Skeletal muscle satellite cell (primary cell): ENCODE data around the gene CDC20.
A peak's percentile ranks its signal among the peaks of the same experiment; 100 is the strongest.

Source experiments
- H3K27me3 ChIP-seq: 2 replicates; pipeline ENCODE4 v1.7.0; 2013; ENCODE audit warnings: low read length; ENCODE audit not compliant: control insufficient read depth, insufficient read depth
- H3K36me3 ChIP-seq: 2 replicates; pipeline ENCODE4 v1.7.0; 2013; ENCODE audit warnings: mild to moderate bottlenecking, control low read depth, low read length; ENCODE audit not compliant: insufficient read depth
- H3K4me1 ChIP-seq: 2 replicates; pipeline ENCODE4 v1.7.0; 2013; ENCODE audit warnings: low read length; ENCODE audit not compliant: control insufficient read depth, insufficient read depth
- H3K4me2 ChIP-seq: 2 replicates; pipeline ENCODE4 v1.7.0; 2013; ENCODE audit warnings: mild to moderate bottlenecking, low read length
- H3K4me3 ChIP-seq: 2 replicates; pipeline ENCODE4 v1.7.0; 2013; ENCODE audit warnings: low read length
- H3K9ac ChIP-seq: 2 replicates; pipeline ENCODE4 v1.7.0; 2013; ENCODE audit warnings: mild to moderate bottlenecking, low read depth, low read length, moderate library complexity
- H3K9me3 ChIP-seq: replicated peaks from 2 replicates; pipeline ENCODE4 v1.7.0; 2013; ENCODE audit warnings: mild to moderate bottlenecking, control low read depth, low read length

CDC20 gene

GRCh38 chr1:43334453-43335205 is 24.2 kb upstream of the CDC20 start:
- Histone ChIP-seq H3K9ac (no peak overlapping the region), H3K27me3 (peaks cover 18% of the 10 kb centered on the region), H3K4me3 (no peak overlapping the region), H3K4me2 (no peak overlapping the region), H3K36me3 (no peaks in the 10 kb centered on the region), H3K4me1 (peaks cover 11% of the 10 kb centered on the region), H3K9me3 (no peaks in the 10 kb centered on the region)

- H3K4me2 ChIP-seq, result no peak within 1 kb of the TSS
- peaks cover 31% of the 10 kb centered on the region for H3K27me3 ChIP-seq
- H3K4me1 ChIP-seq, result no peaks in the 10 kb centered on the region
- H3K36me3 ChIP-seq, result no peaks in the 10 kb centered on the region
- no peaks in the 10 kb centered on the region for H3K9me3 ChIP-seq
- H3K4me3 ChIP-seq, result no peak within 1 kb of the TSS
- H3K9ac ChIP-seq, result no peak within 1 kb of the TSS
These were observed 21.2 kb upstream of the CDC20 start, which contains the start of gene MPL for GRCh38 chr1:43337588-43337987. MPL (plus strand) TSS chr1:43337818; CDS start chr1:43337849, 31 bp downstream.

- Histone ChIP-seq H3K36me3 (no peaks in the 10 kb centered on the region), H3K4me2 (no peak overlapping the region), H3K9me3 (no peaks in the 10 kb centered on the region), H3K9ac (no peak overlapping the region), H3K27me3 (peaks cover 31% of the 10 kb centered on the region), H3K4me3 (no peak overlapping the region), H3K4me1 (no peaks in the 10 kb centered on the region)
These were observed 20.8 kb upstream of the CDC20 start for GRCh38 chr1:43338001-43338400.

GRCh38 chr1:43339584-43340232 is 19.1 kb upstream of the CDC20 start:
- no peaks in the 10 kb centered on the region for H3K9me3 ChIP-seq
- no peak overlapping the region for H3K9ac ChIP-seq
- H3K36me3 ChIP-seq, result no peaks in the 10 kb centered on the region
- H3K4me1 ChIP-seq, result no peaks in the 10 kb centered on the region
- H3K4me3 ChIP-seq, result no peak overlapping the region
- H3K4me2 ChIP-seq, result no peak overlapping the region
- H3K27me3 ChIP-seq, result peaks cover 31% of the 10 kb centered on the region

- no peaks in the 10 kb centered on the region for H3K9me3 ChIP-seq
- no peak overlapping the region for H3K9ac ChIP-seq
- no peaks in the 10 kb centered on the region for H3K4me1 ChIP-seq
- no peak overlapping the region for H3K4me2 ChIP-seq
- no peak overlapping the region for H3K4me3 ChIP-seq
- peaks cover 31% of the 10 kb centered on the region for H3K27me3 ChIP-seq
- H3K36me3 ChIP-seq, result no peaks in the 10 kb centered on the region
These were observed 18.2 kb upstream of the CDC20 start for GRCh38 chr1:43340559-43340958.

- Histone ChIP-seq H3K4me2 (no peak overlapping the region), H3K27me3 (peaks cover 34% of the 10 kb centered on the region), H3K4me1 (peaks cover 10% of the 10 kb centered on the region), H3K9me3 (no peaks in the 10 kb centered on the region), H3K36me3 (no peaks in the 10 kb centered on the region), H3K9ac (no peak overlapping the region), H3K4me3 (no peak overlapping the region)
These were observed 14.4 kb upstream of the CDC20 start for GRCh38 chr1:43344267-43344850.

- Histone ChIP-seq H3K9me3 (no peaks in the 10 kb centered on the region), H3K4me1 (peaks cover 17% of the 10 kb centered on the region), H3K36me3 (no peaks in the 10 kb centered on the region), H3K4me3 (no peak overlapping the region), H3K9ac (no peak overlapping the region), H3K4me2 (no peak overlapping the region), H3K27me3 (peaks cover 28% of the 10 kb centered on the region)
These were observed 13.7 kb upstream of the CDC20 start for GRCh38 chr1:43345120-43345519.

- Histone ChIP-seq H3K4me2 (no peak overlapping the region), H3K4me1 (peaks cover 21% of the 10 kb centered on the region), H3K4me3 (no peak overlapping the region), H3K9ac (no peak overlapping the region), H3K27me3 (peaks cover 18% of the 10 kb centered on the region), H3K36me3 (no peaks in the 10 kb centered on the region), H3K9me3 (no peaks in the 10 kb centered on the region)
These were observed 12.1 kb upstream of the CDC20 start for GRCh38 chr1:43346636-43347035.

- peak overlapping the region; percentile 69 for H3K4me3 ChIP-seq
- H3K27me3 ChIP-seq, result peaks cover 18% of the 10 kb centered on the region
- peaks cover 21% of the 10 kb centered on the region for H3K4me1 ChIP-seq
- H3K4me2 ChIP-seq, result peak overlapping the region; percentile 87
- no peaks in the 10 kb centered on the region for H3K9me3 ChIP-seq
- H3K9ac ChIP-seq, result peak overlapping the region; percentile 52
- H3K36me3 ChIP-seq, result no peaks in the 10 kb centered on the region
These were observed 10.4 kb upstream of the CDC20 start for GRCh38 chr1:43348343-43348808.

- Histone ChIP-seq H3K4me1 (peaks cover 21% of the 10 kb centered on the region), H3K9me3 (no peaks in the 10 kb centered on the region), H3K27me3 (peaks cover 18% of the 10 kb centered on the region), H3K9ac (peak overlapping the region; percentile 52), H3K4me3 (peak overlapping the region; percentile 69), H3K36me3 (no peaks in the 10 kb centered on the region), H3K4me2 (peak overlapping the region; percentile 87)
These were observed 9.8 kb upstream of the CDC20 start for GRCh38 chr1:43348809-43349593.
